Measurements from ENCODE around the gene RBMS1.

RBMS1 gene

DNA sequence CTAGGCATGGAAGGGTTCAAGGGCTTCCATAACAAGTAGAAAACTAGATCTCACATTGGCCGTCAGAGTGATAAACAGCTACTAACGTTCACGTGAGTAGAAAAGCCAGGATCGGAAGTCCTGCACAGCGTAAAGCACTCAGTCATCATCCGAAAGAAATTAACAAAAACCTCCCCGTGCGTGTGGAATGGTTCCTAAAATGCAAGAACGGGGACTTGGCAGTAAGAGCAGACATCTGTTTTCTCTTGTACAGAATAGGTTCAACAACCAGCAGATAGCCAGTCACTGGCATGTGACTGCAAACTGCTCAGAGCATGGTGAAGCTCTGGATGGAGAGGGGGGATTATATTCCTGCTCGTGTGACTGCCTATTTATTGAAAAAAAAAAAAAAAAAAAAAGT is 186.6 kb downstream of the RBMS1 start:
- H3K4me3 ChIP-seq (ENCODE audit: low read depth in 1 of 2, low read length in 2 of 2) = no peak overlapping the region
- no peaks in the 10 kb centered on the region for H3K36me3 ChIP-seq (ENCODE audit: control insufficient read depth in 1 of 2, insufficient read depth in 2 of 2, low read length in 2 of 2)

DNA sequence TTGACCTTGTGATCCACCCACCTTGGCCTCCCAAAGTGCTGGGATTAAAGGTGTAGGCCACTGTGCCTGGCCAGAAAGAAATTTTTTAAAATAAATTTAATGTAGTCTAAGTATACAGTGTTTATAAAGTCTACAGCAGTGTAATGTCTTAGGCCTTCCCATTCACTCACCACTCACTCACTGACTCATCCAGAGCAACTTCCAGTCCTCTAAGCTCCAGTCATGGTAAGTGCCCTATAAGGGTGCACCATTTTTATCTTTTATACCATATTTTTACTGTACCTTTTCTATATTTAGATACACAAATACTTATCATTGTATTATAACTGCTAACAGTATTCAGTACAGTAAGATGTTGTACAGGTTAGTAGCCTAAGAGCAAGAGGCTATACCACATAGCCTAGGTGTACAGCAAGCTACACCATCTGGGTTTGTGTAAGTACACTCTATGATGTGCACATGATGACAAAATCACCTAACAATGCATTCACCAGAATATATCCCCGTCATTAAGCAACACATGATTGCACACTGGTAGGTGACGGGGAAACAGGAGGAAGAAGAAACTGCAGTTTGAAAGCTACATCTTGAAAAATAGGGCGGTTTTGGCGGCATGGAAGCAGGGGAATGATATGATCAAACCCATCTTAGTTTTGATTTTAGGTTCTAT is 188.4 kb downstream of the RBMS1 start:
- H3K4me1 ChIP-seq (ENCODE audit: control insufficient read depth in 1 of 2, insufficient read depth in 2 of 2, low read length in 2 of 2) = no peaks in the 10 kb centered on the region
- H3K4me3 ChIP-seq (ENCODE audit: low read depth in 1 of 2, low read length in 2 of 2) = no peak overlapping the region
- no peak overlapping the region for H3K27ac ChIP-seq (ENCODE audit: low read depth, low read length)
- no peaks in the 10 kb centered on the region for H3K27me3 ChIP-seq (ENCODE audit: control insufficient read depth in 1 of 2, insufficient read depth in 2 of 2, low read length in 2 of 2)
- no peaks in the 10 kb centered on the region for H3K36me3 ChIP-seq (ENCODE audit: control insufficient read depth in 1 of 2, insufficient read depth in 2 of 2, low read length in 2 of 2)
- H3K9ac ChIP-seq (ENCODE audit: low read depth in 1 of 2, low read length in 2 of 2) = no peak overlapping the region
- no peaks in the 10 kb centered on the region for H3K9me3 ChIP-seq (ENCODE audit: control insufficient read depth in 1 of 2, low read length in 2 of 2)

More for the DNA sequence above, 186.6 kb downstream of the RBMS1 start:
- H3K4me1 ChIP-seq (ENCODE audit: control insufficient read depth in 1 of 2, insufficient read depth in 2 of 2, low read length in 2 of 2) = no peaks in the 10 kb centered on the region
- H3K9ac ChIP-seq (ENCODE audit: low read depth in 1 of 2, low read length in 2 of 2) = no peak overlapping the region
- H3K27ac ChIP-seq (ENCODE audit: low read depth, low read length) = no peak overlapping the region
- H3K9me3 ChIP-seq (ENCODE audit: control insufficient read depth in 1 of 2, low read length in 2 of 2) = no peaks in the 10 kb centered on the region
- H3K27me3 ChIP-seq (ENCODE audit: control insufficient read depth in 1 of 2, insufficient read depth in 2 of 2, low read length in 2 of 2) = no peaks in the 10 kb centered on the region

DNA sequence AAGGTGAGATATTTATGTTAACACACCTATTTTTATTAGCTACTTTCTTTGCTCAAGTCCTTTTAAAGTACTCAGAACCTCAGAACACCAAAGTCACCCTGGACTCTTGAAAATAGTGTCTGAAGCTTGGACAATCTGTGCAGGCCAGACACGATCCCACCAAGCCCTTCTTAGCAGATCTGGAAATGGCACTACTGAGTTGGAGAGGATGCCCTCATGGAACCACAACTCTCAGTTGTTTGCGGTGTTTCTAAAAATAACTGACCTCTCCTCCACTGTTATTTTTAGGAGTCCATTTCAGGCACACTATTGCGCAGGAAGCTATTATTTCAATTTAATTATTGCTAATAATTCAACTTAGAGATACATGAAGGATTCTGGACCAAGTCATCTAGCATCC is 190.1 kb downstream of the RBMS1 start:
- no peak overlapping the region for H3K4me3 ChIP-seq (ENCODE audit: low read depth in 1 of 2, low read length in 2 of 2)
- H3K4me1 ChIP-seq (ENCODE audit: control insufficient read depth in 1 of 2, insufficient read depth in 2 of 2, low read length in 2 of 2) = no peaks in the 10 kb centered on the region
- no peak overlapping the region for H3K27ac ChIP-seq (ENCODE audit: low read depth, low read length)
- no peaks in the 10 kb centered on the region for H3K27me3 ChIP-seq (ENCODE audit: control insufficient read depth in 1 of 2, insufficient read depth in 2 of 2, low read length in 2 of 2)
- no peaks in the 10 kb centered on the region for H3K9me3 ChIP-seq (ENCODE audit: control insufficient read depth in 1 of 2, low read length in 2 of 2)
- no peak overlapping the region for H3K9ac ChIP-seq (ENCODE audit: low read depth in 1 of 2, low read length in 2 of 2)
- H3K36me3 ChIP-seq (ENCODE audit: control insufficient read depth in 1 of 2, insufficient read depth in 2 of 2, low read length in 2 of 2) = peaks cover 0 to 5% of the 10 kb centered on the region in 2 donors

DNA sequence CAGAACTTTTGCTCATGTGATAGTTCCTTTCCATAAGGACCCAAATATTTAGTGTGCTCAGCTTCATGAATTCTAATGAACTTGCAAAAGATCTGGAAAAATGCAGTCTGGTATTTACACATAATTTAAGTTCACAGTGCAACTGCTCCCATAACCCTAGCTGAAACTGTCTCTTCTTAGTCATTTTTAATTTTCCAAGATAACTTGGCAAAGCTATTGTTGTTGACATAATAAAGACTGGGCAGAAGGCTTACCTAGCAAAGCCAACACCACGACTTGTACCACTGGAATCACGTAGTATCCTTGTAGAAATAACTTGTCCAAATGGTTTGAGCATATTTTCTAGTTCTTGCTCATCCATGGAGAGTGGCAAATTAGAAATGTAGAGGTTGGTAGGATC is 190.5 kb downstream of the RBMS1 start:
- Histone ChIP-seq H3K4me3 (ENCODE audit: low read depth in 1 of 2, low read length in 2 of 2) (no peak overlapping the region), H3K9ac (ENCODE audit: low read depth in 1 of 2, low read length in 2 of 2) (no peak overlapping the region), H3K27me3 (ENCODE audit: control insufficient read depth in 1 of 2, insufficient read depth in 2 of 2, low read length in 2 of 2) (no peaks in the 10 kb centered on the region), H3K36me3 (ENCODE audit: control insufficient read depth in 1 of 2, insufficient read depth in 2 of 2, low read length in 2 of 2) (peaks cover 0 to 5% of the 10 kb centered on the region in 2 donors), H3K4me1 (ENCODE audit: control insufficient read depth in 1 of 2, insufficient read depth in 2 of 2, low read length in 2 of 2) (no peaks in the 10 kb centered on the region), H3K9me3 (ENCODE audit: control insufficient read depth in 1 of 2, low read length in 2 of 2) (no peaks in the 10 kb centered on the region), H3K27ac (ENCODE audit: low read depth, low read length) (no peak overlapping the region)

DNA sequence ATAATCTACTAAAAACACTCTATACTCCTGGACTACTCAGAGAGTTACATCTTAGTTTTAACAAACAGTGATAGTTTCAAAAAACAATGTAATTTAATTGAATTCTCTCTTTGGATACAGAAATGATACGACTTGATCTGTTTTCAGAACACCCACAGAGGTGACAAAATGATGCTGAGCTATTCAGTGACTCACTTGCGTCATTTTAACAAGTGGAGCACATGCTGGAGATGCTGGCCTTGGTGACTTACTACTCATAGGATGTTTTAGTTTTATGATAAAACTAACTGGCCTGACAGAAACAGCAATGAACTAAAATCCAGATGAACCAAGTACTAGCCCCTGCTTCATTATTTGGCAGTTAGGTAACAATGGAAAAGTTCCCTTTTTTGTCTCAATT is 192.2 kb downstream of the RBMS1 start:
- no peak overlapping the region for H3K27ac ChIP-seq (ENCODE audit: low read depth, low read length)
- H3K4me3 ChIP-seq (ENCODE audit: low read depth in 1 of 2, low read length in 2 of 2) = no peak overlapping the region
- peaks cover 0 to 8% of the 10 kb centered on the region in 2 donors for H3K36me3 ChIP-seq (ENCODE audit: control insufficient read depth in 1 of 2, insufficient read depth in 2 of 2, low read length in 2 of 2)
- H3K9ac ChIP-seq (ENCODE audit: low read depth in 1 of 2, low read length in 2 of 2) = no peak overlapping the region
- H3K4me1 ChIP-seq (ENCODE audit: control insufficient read depth in 1 of 2, insufficient read depth in 2 of 2, low read length in 2 of 2) = no peaks in the 10 kb centered on the region
- H3K27me3 ChIP-seq (ENCODE audit: control insufficient read depth in 1 of 2, insufficient read depth in 2 of 2, low read length in 2 of 2) = no peaks in the 10 kb centered on the region
- H3K9me3 ChIP-seq (ENCODE audit: control insufficient read depth in 1 of 2, low read length in 2 of 2) = no peaks in the 10 kb centered on the region

DNA sequence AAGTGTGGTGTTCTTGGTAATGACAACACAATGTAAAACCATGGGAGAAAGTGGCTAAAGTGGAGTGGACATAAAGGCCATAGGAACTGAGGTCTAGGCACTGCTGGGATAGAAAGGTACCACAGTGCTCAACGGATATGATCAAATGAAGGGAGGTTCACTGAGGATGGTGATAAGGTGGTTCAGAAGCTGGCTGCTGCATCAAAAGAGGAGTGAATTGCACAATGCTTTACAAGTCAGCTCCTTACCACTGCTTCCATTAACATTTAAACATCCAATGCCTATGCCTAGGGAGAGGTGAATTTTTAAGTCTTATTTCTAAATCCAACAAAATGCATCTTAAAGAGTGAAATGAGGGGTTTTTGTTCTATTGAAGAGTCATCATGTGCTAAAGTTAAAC is 193.4 kb downstream of the RBMS1 start:
- no peak overlapping the region for H3K27ac ChIP-seq (ENCODE audit: low read depth, low read length)
- no peaks in the 10 kb centered on the region for H3K4me1 ChIP-seq (ENCODE audit: control insufficient read depth in 1 of 2, insufficient read depth in 2 of 2, low read length in 2 of 2)
- no peak overlapping the region for H3K4me3 ChIP-seq (ENCODE audit: low read depth in 1 of 2, low read length in 2 of 2)
- H3K27me3 ChIP-seq (ENCODE audit: control insufficient read depth in 1 of 2, insufficient read depth in 2 of 2, low read length in 2 of 2) = no peaks in the 10 kb centered on the region
- peaks cover 0 to 8% of the 10 kb centered on the region in 2 donors for H3K36me3 ChIP-seq (ENCODE audit: control insufficient read depth in 1 of 2, insufficient read depth in 2 of 2, low read length in 2 of 2)
- H3K9ac ChIP-seq (ENCODE audit: low read depth in 1 of 2, low read length in 2 of 2) = no peak overlapping the region
- no peaks in the 10 kb centered on the region for H3K9me3 ChIP-seq (ENCODE audit: control insufficient read depth in 1 of 2, low read length in 2 of 2)

DNA sequence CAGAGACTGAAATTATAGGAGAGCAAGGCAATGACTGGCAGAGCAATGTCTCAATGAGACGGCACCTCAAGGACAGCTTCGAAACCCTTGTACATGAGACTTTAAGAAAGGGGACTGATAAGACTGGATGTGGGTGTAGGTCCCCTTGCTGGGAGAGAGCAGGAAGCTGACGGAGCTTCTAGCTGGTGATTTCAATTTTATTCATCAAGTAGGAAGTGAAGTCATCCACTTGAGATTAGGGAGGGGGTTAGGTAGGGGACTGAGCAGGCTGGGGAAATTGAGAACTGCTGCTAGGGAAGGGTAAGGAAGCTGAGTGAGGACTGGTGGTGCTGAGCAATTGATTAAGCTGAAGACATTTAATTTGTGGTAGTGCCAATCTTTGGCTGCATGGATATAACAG is 194.1 kb downstream of the RBMS1 start:
- no peaks in the 10 kb centered on the region for H3K27me3 ChIP-seq (ENCODE audit: control insufficient read depth in 1 of 2, insufficient read depth in 2 of 2, low read length in 2 of 2)
- H3K9me3 ChIP-seq (ENCODE audit: control insufficient read depth in 1 of 2, low read length in 2 of 2) = no peaks in the 10 kb centered on the region
- H3K36me3 ChIP-seq (ENCODE audit: control insufficient read depth in 1 of 2, insufficient read depth in 2 of 2, low read length in 2 of 2) = peaks cover 0 to 8% of the 10 kb centered on the region in 2 donors
- no peak overlapping the region for H3K4me3 ChIP-seq (ENCODE audit: low read depth in 1 of 2, low read length in 2 of 2)
- no peak overlapping the region for H3K27ac ChIP-seq (ENCODE audit: low read depth, low read length)
- H3K4me1 ChIP-seq (ENCODE audit: control insufficient read depth in 1 of 2, insufficient read depth in 2 of 2, low read length in 2 of 2) = no peaks in the 10 kb centered on the region
- H3K9ac ChIP-seq (ENCODE audit: low read depth in 1 of 2, low read length in 2 of 2) = no peak overlapping the region

DNA sequence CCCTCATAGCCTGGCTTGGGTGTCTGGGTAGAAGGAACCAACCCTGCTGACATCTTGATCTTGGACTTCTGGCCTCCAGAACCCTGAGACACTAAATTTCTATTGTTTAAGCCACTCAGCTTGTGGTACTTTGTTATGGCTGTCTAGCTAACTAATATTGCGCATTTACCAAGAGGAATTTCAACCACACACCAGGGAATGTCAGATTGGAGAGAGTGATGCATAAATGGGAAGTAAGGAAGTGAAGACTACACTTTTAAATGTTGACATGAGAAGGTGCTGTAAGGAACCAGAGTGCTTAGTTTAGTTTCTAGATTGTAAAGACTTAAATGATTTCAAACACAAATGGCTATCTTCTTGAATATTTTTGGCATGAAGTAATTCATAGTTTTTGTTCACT is 194.6 kb downstream of the RBMS1 start:
- H3K27ac ChIP-seq (ENCODE audit: low read depth, low read length) = no peak overlapping the region
- H3K4me3 ChIP-seq (ENCODE audit: low read depth in 1 of 2, low read length in 2 of 2) = no peak overlapping the region
- H3K9ac ChIP-seq (ENCODE audit: low read depth in 1 of 2, low read length in 2 of 2) = no peak overlapping the region
- H3K9me3 ChIP-seq (ENCODE audit: control insufficient read depth in 1 of 2, low read length in 2 of 2) = no peaks in the 10 kb centered on the region
- no peaks in the 10 kb centered on the region for H3K27me3 ChIP-seq (ENCODE audit: control insufficient read depth in 1 of 2, insufficient read depth in 2 of 2, low read length in 2 of 2)
- H3K4me1 ChIP-seq (ENCODE audit: control insufficient read depth in 1 of 2, insufficient read depth in 2 of 2, low read length in 2 of 2) = no peaks in the 10 kb centered on the region
- H3K36me3 ChIP-seq (ENCODE audit: control insufficient read depth in 1 of 2, insufficient read depth in 2 of 2, low read length in 2 of 2) = peaks cover 0 to 8% of the 10 kb centered on the region in 2 donors

DNA sequence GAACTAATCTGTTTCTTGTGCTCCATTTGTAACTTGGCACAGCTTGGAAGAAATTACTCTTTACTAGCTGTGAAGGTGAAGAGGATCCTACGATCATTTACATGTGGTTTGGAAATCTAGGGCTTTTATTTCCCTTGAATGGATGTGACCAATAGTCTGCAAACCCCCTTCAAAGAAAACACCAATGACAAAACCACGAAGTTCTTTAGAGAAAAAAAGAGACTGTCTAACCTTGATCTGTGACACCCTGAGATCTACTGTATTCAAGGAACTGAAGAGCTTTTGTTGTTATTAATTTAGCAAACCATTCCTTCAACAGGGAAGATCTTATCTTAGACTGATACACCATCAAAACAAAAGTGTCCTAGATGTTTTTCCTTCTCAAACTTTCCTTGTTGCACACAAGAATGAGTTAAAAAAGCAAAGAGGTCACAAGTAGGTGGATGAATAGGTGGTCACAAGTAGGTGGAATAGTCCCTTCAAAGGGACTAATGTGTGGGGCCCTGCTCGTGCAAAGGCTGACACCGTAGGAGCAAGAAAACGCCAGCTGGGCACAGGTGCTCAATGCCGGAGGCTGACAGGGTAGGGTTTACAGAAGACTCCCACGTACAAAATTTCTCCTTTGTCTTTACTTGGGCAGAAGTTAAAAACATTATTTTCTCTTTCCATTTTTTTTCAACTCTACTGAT is 197.9 kb downstream of the RBMS1 start:
- Histone ChIP-seq H3K9me3 (ENCODE audit: control insufficient read depth in 1 of 2, low read length in 2 of 2) (no peaks in the 10 kb centered on the region), H3K36me3 (ENCODE audit: control insufficient read depth in 1 of 2, insufficient read depth in 2 of 2, low read length in 2 of 2) (peaks cover 0 to 8% of the 10 kb centered on the region in 2 donors), H3K4me1 (ENCODE audit: control insufficient read depth in 1 of 2, insufficient read depth in 2 of 2, low read length in 2 of 2) (no peaks in the 10 kb centered on the region), H3K9ac (ENCODE audit: low read depth in 1 of 2, low read length in 2 of 2) (no peak overlapping the region), H3K4me3 (ENCODE audit: low read depth in 1 of 2, low read length in 2 of 2) (no peak overlapping the region), H3K27me3 (ENCODE audit: control insufficient read depth in 1 of 2, insufficient read depth in 2 of 2, low read length in 2 of 2) (no peaks in the 10 kb centered on the region), H3K27ac (ENCODE audit: low read depth, low read length) (no peak overlapping the region)

DNA sequence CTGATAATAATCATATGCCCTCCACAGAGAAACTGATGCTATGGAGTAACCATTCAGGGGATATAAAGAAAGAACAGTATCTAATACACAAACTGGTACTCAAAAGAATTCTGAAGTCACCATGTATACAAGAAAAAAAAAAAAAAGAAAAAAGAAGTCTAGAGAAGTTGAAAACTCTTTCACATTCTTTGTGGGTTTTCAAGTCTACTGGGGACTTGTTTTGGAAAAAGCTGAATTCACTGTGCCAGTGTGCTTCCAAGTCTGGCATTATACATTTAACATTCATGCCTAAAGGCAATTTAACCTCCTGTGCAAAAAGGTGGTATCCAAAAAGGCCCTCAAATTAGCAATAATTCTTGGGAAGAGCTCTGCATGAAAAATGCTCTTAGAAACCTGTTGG is 198.7 kb downstream of the RBMS1 start:
- H3K4me3 ChIP-seq (ENCODE audit: low read depth in 1 of 2, low read length in 2 of 2) = no peak overlapping the region
- no peaks in the 10 kb centered on the region for H3K27me3 ChIP-seq (ENCODE audit: control insufficient read depth in 1 of 2, insufficient read depth in 2 of 2, low read length in 2 of 2)
- no peak overlapping the region for H3K9ac ChIP-seq (ENCODE audit: low read depth in 1 of 2, low read length in 2 of 2)
- no peak overlapping the region for H3K27ac ChIP-seq (ENCODE audit: low read depth, low read length)
- no peaks in the 10 kb centered on the region for H3K4me1 ChIP-seq (ENCODE audit: control insufficient read depth in 1 of 2, insufficient read depth in 2 of 2, low read length in 2 of 2)
- peaks cover 0 to 5% of the 10 kb centered on the region in 2 donors for H3K36me3 ChIP-seq (ENCODE audit: control insufficient read depth in 1 of 2, insufficient read depth in 2 of 2, low read length in 2 of 2)
- H3K9me3 ChIP-seq (ENCODE audit: control insufficient read depth in 1 of 2, low read length in 2 of 2) = no peaks in the 10 kb centered on the region

All from duodenal mucosa (tissue), 2 donors.